ENCODE data around the gene GRK2.

- TF ChIP-seq CTCF (conservative IDR thresholded peaks at IDR 0.05 in 1 of 2, IDR thresholded peaks at IDR 0.05 in 1 of 2; ENCODE audit: extremely low read depth in 1 of 2, insufficient read depth in 1 of 2, low read depth in 1 of 2, low read length in 2 of 2) (no peak), EZH2 (IDR thresholded peaks at IDR 0.05; ENCODE audit: borderline replicate concordance, low read length) (no peak)
These were observed 20.5 kb downstream of the GRK2 start for GRCh38 chr11:67286621-67287333.

Measured in mammary epithelial cell (primary cell).